Measurements from ENCODE around the gene SAMD4A.

- TF ChIP-seq CTCF (IDR thresholded peaks at IDR 0.05) (no peak), POLR2A (IDR thresholded peaks at IDR 0.05) (no peak)
These were observed 124.0 kb downstream of the SAMD4A start for GRCh38 chr14:54690887-54691286.
